CD4-positive, alpha-beta T cell (primary cell): ENCODE results near the gene TMEM204. TPM values are rescaled to one million over a fixed set of nuclear protein-coding genes. Genes with fewer than 3 reads are reported as not detected.

Experiments used
- ATAC-seq: fragments of 200-7000 bp; cut with Tn5 transposase; one replicate; pipeline ENCODE4 v1.10.0; 2022; ENCODE audit warnings: mild to moderate bottlenecking; ENCODE audit not compliant: poor library complexity
- CTCF ChIA-PET: fragments of 350-600 bp; sonication (Branson Sonifier 250); formaldehyde crosslinking; loops from one replicate; lab custom pipeline; 2021; ENCODE audit warnings: antibody characterized with exemption, inconsistent platforms; lab: Charles Lee
- POLR2A ChIA-PET: fragments of 350-600 bp; sonication (Branson Sonifier 250); formaldehyde crosslinking; loops from one replicate; lab custom pipeline; 2021; ENCODE audit warnings: antibody characterized with exemption, inconsistent platforms; lab: Charles Lee
- DNase-seq, 14 experiments: peaks; one replicate each; pipeline ENCODE4 v3.0.0-alpha.2; 2013 to 2020; ENCODE audit warnings: mixed read lengths in 2 of 14
- H3K27ac ChIP-seq, 2 donors: one replicate each; pipeline versions ENCODE4 v1.5.1 to v1.7.0; 2013; ENCODE audit warnings: low read length in 2 of 2, low read depth in 1 of 2, mild to moderate bottlenecking in 1 of 2
- H3K27me3 ChIP-seq, 2 experiments: 1 replicate in 1 of 2; 2 replicates in 1 of 2; pipeline versions ENCODE4 v1.6.1 to v1.7.0; 2013; ENCODE audit warnings: low read length in 2 of 2, control low read depth in 1 of 2, mild to moderate bottlenecking in 1 of 2, moderate library complexity in 1 of 2; ENCODE audit not compliant: insufficient read depth in 2 of 2, control insufficient read depth in 1 of 2
- H3K36me3 ChIP-seq: one replicate; pipeline ENCODE4 v1.6.1; 2013; ENCODE audit warnings: low read length, control low read depth; ENCODE audit not compliant: insufficient read depth
- H3K4me1 ChIP-seq: one replicate; pipeline ENCODE4 v1.6.1; 2013; ENCODE audit warnings: low read length, control low read depth; ENCODE audit not compliant: insufficient read depth
- H3K4me3 ChIP-seq: one replicate; pipeline ENCODE4 v1.5.1; 2013; ENCODE audit warnings: mild to moderate bottlenecking, low read length, moderate library complexity
- H3K9me3 ChIP-seq, 2 experiments: 1 replicate in 1 of 2; 2 replicates in 1 of 2; pipeline versions ENCODE4 v1.6.1 to v1.7.0; 2013; ENCODE audit warnings: low read length in 2 of 2, mild to moderate bottlenecking in 2 of 2, control low read depth in 1 of 2, moderate library complexity in 1 of 2; ENCODE audit not compliant: control insufficient read depth in 1 of 2, insufficient read depth in 1 of 2
- H3K27ac Mint-ChIP-seq: one replicate; pipeline ENCODE4 v1.8.0; 2020; ENCODE audit warnings: mixed read lengths
- H3K27me3 Mint-ChIP-seq: one replicate; pipeline ENCODE4 v1.8.0; 2021; ENCODE audit warnings: mixed read lengths
- H3K36me3 Mint-ChIP-seq: one replicate; pipeline ENCODE4 v1.8.0; 2021; ENCODE audit warnings: low read depth, mixed read lengths
- H3K4me1 Mint-ChIP-seq: one replicate; pipeline ENCODE4 v1.8.0; 2021; ENCODE audit warnings: low read depth, mixed read lengths
- H3K4me3 Mint-ChIP-seq: one replicate; pipeline ENCODE4 v1.8.0; 2020; ENCODE audit warnings: mild to moderate bottlenecking, mixed read lengths
- H3K9me3 Mint-ChIP-seq: one replicate; pipeline ENCODE4 v1.8.0; 2020; ENCODE audit warnings: mixed read lengths
- intact Hi-C, 2 experiments: fragments of 100-400 bp; cut with DNase I in 1 of 2; cut with micrococcal nuclease in 1 of 2; formaldehyde crosslinking; loops; one replicate each; pipeline versions ENCODE4 v1.15.1 to v1.9.0; 2023 to 2025; cut with DNase I, micrococcal nuclease
- total RNA-seq, 174 experiments: library from RNA in 2 of 174; stranded (reverse) in 2 of 174; gene quantifications; one replicate each; pipeline ENCODE4 v1.2.3 and lab custom pipeline; 2021 to 2026
- TF ChIP-seq, protein P1 (sequence below): fragments of 200-600 bp; IDR thresholded peaks from one replicate; pipeline ENCODE4 v1.8.0; 2022; ENCODE audit warnings: antibody characterized with exemption, mild to moderate bottlenecking

Gene TMEM204
- total RNA-seq, 2 experiments from 2014 or later = 20.5 to 22.1 TPM

DNA sequence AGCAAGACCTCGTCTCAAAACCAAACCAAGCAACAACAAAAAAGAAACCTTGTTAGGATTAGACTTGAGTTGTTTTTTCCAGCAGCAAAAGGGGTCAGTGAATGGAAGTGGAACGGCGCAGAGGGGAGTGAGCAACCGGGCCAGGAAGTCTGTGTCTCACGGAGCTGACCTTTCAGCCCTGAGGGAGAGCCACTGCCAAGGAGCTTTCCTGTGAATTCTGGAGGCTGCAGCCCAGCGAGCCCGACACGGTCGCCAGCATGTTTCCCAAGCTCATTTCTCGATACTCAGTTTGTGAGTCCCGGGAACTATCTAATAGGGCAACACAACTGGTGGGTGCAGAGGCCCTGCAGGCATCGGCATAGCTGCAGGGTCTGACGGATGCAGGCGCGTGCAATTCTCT, 20.7 kb upstream of the TMEM204 start:
- peaks cover 16% of the 10 kb centered on the region for H3K36me3 Mint-ChIP-seq
- POLR2A ChIA-PET = no interaction called here
- intact Hi-C loops = no loop called here
- TF ChIP-seq, protein P1, sequence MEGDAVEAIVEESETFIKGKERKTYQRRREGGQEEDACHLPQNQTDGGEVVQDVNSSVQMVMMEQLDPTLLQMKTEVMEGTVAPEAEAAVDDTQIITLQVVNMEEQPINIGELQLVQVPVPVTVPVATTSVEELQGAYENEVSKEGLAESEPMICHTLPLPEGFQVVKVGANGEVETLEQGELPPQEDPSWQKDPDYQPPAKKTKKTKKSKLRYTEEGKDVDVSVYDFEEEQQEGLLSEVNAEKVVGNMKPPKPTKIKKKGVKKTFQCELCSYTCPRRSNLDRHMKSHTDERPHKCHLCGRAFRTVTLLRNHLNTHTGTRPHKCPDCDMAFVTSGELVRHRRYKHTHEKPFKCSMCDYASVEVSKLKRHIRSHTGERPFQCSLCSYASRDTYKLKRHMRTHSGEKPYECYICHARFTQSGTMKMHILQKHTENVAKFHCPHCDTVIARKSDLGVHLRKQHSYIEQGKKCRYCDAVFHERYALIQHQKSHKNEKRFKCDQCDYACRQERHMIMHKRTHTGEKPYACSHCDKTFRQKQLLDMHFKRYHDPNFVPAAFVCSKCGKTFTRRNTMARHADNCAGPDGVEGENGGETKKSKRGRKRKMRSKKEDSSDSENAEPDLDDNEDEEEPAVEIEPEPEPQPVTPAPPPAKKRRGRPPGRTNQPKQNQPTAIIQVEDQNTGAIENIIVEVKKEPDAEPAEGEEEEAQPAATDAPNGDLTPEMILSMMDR = no peak
- no peaks in the 10 kb centered on the region for H3K27me3 Mint-ChIP-seq
- CTCF ChIA-PET = no interaction called here
- no peaks in the 10 kb centered on the region for H3K4me1 ChIP-seq
- no peak for ATAC-seq
- peaks cover 0 to 11% of the 10 kb centered on the region in 2 experiments for H3K9me3 ChIP-seq
- DNase-seq = no peak
- H3K9me3 Mint-ChIP-seq = peaks cover 2% of the 10 kb centered on the region
- H3K4me3 ChIP-seq = no peak overlapping the region
- no peak overlapping the region for H3K27ac ChIP-seq
- no peak overlapping the region for H3K4me3 Mint-ChIP-seq
- H3K4me1 Mint-ChIP-seq = no peaks in the 10 kb centered on the region
- no peak overlapping the region for H3K27ac Mint-ChIP-seq
- no peaks in the 10 kb centered on the region for H3K27me3 ChIP-seq
- H3K36me3 ChIP-seq = peaks cover 10% of the 10 kb centered on the region

DNA sequence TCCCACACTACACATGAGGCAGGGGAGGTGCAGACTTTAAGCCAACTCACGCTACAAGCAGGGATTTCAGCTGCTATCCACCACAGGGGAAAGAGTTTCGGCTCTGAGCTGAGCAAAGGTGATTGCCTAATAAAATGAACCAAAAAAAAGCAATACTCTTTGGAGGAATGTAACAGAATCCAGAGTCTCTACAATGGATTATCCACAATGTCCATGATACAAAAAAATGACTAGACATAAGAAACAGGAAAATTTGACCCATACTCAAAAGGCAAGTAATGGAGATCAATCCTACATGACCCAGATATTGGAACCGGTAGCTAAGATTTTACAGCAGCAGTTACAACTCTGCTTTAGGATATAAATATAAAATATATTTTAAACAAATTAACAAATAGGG, 19.0 kb upstream of the TMEM204 start:
- H3K4me3 ChIP-seq = no peak overlapping the region
- CTCF ChIA-PET = interaction anchor here (1.4 kb wide), 1 partner anchor 191 kb away, joined by 3 read pairs; the partner anchor contains the start of gene MAPK8IP3
- Mint-ChIP-seq H3K4me3 (no peak overlapping the region), H3K9me3 (peaks cover 2% of the 10 kb centered on the region), H3K27ac (no peak overlapping the region), H3K27me3 (no peaks in the 10 kb centered on the region), H3K36me3 (peaks cover 16% of the 10 kb centered on the region), H3K4me1 (no peaks in the 10 kb centered on the region)
- peaks cover 9% of the 10 kb centered on the region for H3K36me3 ChIP-seq
- no peak for ATAC-seq
- TF ChIP-seq, protein P1 = no peak
- no peak for DNase-seq
- H3K27ac ChIP-seq = no peak overlapping the region
- POLR2A ChIA-PET = no interaction called here
- H3K27me3 ChIP-seq = no peaks in the 10 kb centered on the region
- intact Hi-C loops = no loop called here
- peaks cover 0 to 11% of the 10 kb centered on the region in 2 experiments for H3K9me3 ChIP-seq
- H3K4me1 ChIP-seq = no peaks in the 10 kb centered on the region

DNA sequence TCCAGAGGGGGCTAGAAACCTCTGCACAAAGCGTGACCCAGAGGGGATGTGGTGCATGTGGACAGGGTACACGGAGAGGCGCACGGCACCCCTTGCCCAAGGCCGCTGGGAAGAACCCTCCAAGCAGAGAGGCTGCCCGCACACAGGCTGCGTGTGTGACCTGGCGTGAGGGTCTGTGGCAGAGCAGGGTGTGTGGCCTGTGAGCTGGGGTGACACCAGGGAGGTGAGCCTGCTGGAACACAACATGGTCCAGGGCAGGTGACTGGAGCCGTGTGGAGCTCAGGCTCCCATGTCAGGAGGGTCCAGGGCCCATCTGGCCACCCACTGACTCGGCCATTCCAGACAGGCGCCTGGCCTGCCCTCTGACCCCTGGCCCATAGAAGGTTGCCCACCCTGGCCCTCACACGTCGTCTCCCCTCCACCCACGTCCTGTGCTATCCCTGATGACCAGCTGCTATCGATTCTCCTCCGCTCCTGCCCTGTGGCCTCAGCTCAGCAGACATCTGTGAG, 14.8 kb upstream of the TMEM204 start:
- Mint-ChIP-seq H3K36me3 (peaks cover 3% of the 10 kb centered on the region), H3K4me1 (no peaks in the 10 kb centered on the region), H3K9me3 (peaks cover 2% of the 10 kb centered on the region), H3K27me3 (no peaks in the 10 kb centered on the region), H3K4me3 (no peak overlapping the region), H3K27ac (no peak overlapping the region)
- Histone ChIP-seq H3K4me3 (no peak overlapping the region), H3K27me3 (no peaks in the 10 kb centered on the region), H3K4me1 (no peaks in the 10 kb centered on the region), H3K27ac (no peak overlapping the region), H3K36me3 (no peaks in the 10 kb centered on the region), H3K9me3 (peaks cover 0 to 6% of the 10 kb centered on the region in 2 experiments)
- TF ChIP-seq, protein P1 = no peak
- intact Hi-C loops = no loop called here
- ATAC-seq (no peak), DNase-seq (no peak)
- ChIA-PET CTCF (no interaction called here), POLR2A (interaction anchor here (0.8 kb wide), 1 partner anchor 26 kb away, joined by 3 read pairs; the partner anchor contains the start of gene TELO2)
